PC-9 (cell line): ENCODE measurements around the gene TXLNA. TPM values are rescaled to one million over a fixed set of nuclear protein-coding genes. Genes with fewer than 3 reads are reported as not detected.

Experiments used
- BruUV-seq: library from RNA; stranded (reverse); fragments of 400-500 nt; replicated peaks from 2 replicates; lab custom pipeline; 2021; lab: Mats Ljungman, UMichigan
- CTCF ChIA-PET: fragments of 300-600 bp; sonication (Branson Sonifier 250); formaldehyde crosslinking; loops from one replicate; lab custom pipeline; 2022; ENCODE audit warnings: antibody characterized with exemption; lab: Charles Lee
- POLR2A ChIA-PET: fragments of 300-600 bp; sonication (Branson Sonifier 250); formaldehyde crosslinking; loops from one replicate; lab custom pipeline; 2022; ENCODE audit warnings: antibody characterized with exemption; ENCODE audit not compliant: unreplicated experiment; lab: Charles Lee
- DNase-seq, 2 experiments: peaks; one replicate each; pipeline versions ENCODE4 v3.0.0 to v3.0.0-alpha.2; 2015 to 2022; ENCODE audit warnings: mixed read lengths in 1 of 2
- H2AFZ ChIP-seq: fragments of 200-600 bp; sonication (generic); 2 replicates; pipeline ENCODE4 v1.8.1; 2017; ENCODE audit warnings: antibody characterized with exemption
- H3F3A ChIP-seq: fragments of 200-600 bp; sonication (generic); 2 replicates; pipeline ENCODE4 v1.8.1; 2017; ENCODE audit warnings: antibody characterized with exemption, mild to moderate bottlenecking, low read depth; ENCODE audit not compliant: insufficient read depth
- H3K27ac ChIP-seq: fragments of 200-600 bp; sonication (generic); 2 replicates; pipeline ENCODE4 v1.6.1; 2016; ENCODE audit warnings: mixed run types
- H3K27me3 ChIP-seq: fragments of 200-600 bp; sonication (generic); 2 replicates; pipeline ENCODE4 v1.6.1; 2016; ENCODE audit warnings: low read depth, mixed run types; ENCODE audit not compliant: insufficient read depth
- H3K36me3 ChIP-seq: fragments of 200-600 bp; sonication (generic); 2 replicates; pipeline ENCODE4 v1.6.1; 2016; ENCODE audit warnings: low read depth, mixed run types
- H3K4me1 ChIP-seq: fragments of 200-600 bp; sonication (generic); replicated peaks from 2 replicates; pipeline ENCODE4 v1.6.1; 2016; ENCODE audit warnings: mixed run types; ENCODE audit not compliant: insufficient read depth
- H3K4me2 ChIP-seq: fragments of 200-600 bp; sonication (generic); 2 replicates; pipeline ENCODE4 v1.6.1; 2017; ENCODE audit warnings: mixed run types
- H3K4me3 ChIP-seq: fragments of 200-600 bp; sonication (generic); 2 replicates; pipeline ENCODE4 v1.6.1; 2016; ENCODE audit warnings: mixed run types
- H3K79me2 ChIP-seq: fragments of 200-600 bp; sonication (generic); 2 replicates; pipeline ENCODE4 v1.6.1; 2017; ENCODE audit warnings: low read depth, mixed run types
- H3K9me2 ChIP-seq: fragments of 200-600 bp; sonication (generic); 2 replicates; pipeline ENCODE4 v1.8.1; 2017; ENCODE audit warnings: mild to moderate bottlenecking; ENCODE audit not compliant: insufficient read depth
- H3K9me3 ChIP-seq: fragments of 200-600 bp; sonication (generic); 2 replicates; pipeline ENCODE4 v1.8.1; 2016; ENCODE audit warnings: low read depth; ENCODE audit not compliant: insufficient read depth
- H4K20me1 ChIP-seq: fragments of 200-600 bp; sonication (generic); 2 replicates; pipeline ENCODE4 v1.8.1; 2017; ENCODE audit not compliant: insufficient read depth
- CTCF ChIP-seq: fragments of 200-600 bp; sonication (generic); conservative IDR thresholded peaks from 2 replicates; pipeline ENCODE4 v1.6.1; 2017; ENCODE audit warnings: mixed run types, antibody characterized with exemption, mild to moderate bottlenecking, moderate library complexity
- EZH2 ChIP-seq: fragments of 200-600 bp; sonication (generic); IDR thresholded peaks from 2 replicates; pipeline ENCODE4 v1.8.0; 2017; ENCODE audit warnings: antibody characterized with exemption, low read depth
- intact Hi-C: fragments of 100-400 bp; cut with micrococcal nuclease; formaldehyde crosslinking; loops from one replicate; pipeline ENCODE4 v1.10.0; 2022; ENCODE audit not compliant: unreplicated experiment
- total RNA-seq: library from RNA; stranded (reverse); gene quantifications from 2 replicates; pipeline ENCODE4 v1.2.3, GENCODE V29; 2021

The TXLNA gene
- total RNA-seq, 1 experiment from 2014 or later: 45.8 TPM

- Histone ChIP-seq H3K9me2 (no peaks in the 10 kb centered on the region), H3F3A (peaks cover 48% of the 10 kb centered on the region), H3K4me1 (peaks cover 22% of the 10 kb centered on the region), H3K36me3 (no peaks in the 10 kb centered on the region), H3K79me2 (no peaks in the 10 kb centered on the region), H3K9me3 (no peaks in the 10 kb centered on the region), H2AFZ (no peak overlapping the region), H3K27me3 (no peaks in the 10 kb centered on the region), H4K20me1 (no peaks in the 10 kb centered on the region), H3K4me2 (no peak overlapping the region), H3K27ac (no peak overlapping the region), H3K4me3 (no peak overlapping the region)
- BruUV-seq: no TSS peak
- CTCF ChIA-PET: no interaction called here
- TF ChIP-seq CTCF (no peak), EZH2 (no peak)
- intact Hi-C loops: no loop called here
- POLR2A ChIA-PET: no interaction called here
- DNase-seq: no peak
Observed at GRCh38 chr1:32239337-32239736, 59.9 kb downstream of the TXLNA start.

GRCh38 chr1:32239790-32240139 lies 60.3 kb downstream of the TXLNA start:
- H3F3A ChIP-seq: peaks cover 47% of the 10 kb centered on the region
- no peaks in the 10 kb centered on the region for H3K36me3 ChIP-seq
- no peaks in the 10 kb centered on the region for H3K27me3 ChIP-seq
- ChIA-PET POLR2A (no interaction called here), CTCF (no interaction called here)
- H3K9me2 ChIP-seq: no peaks in the 10 kb centered on the region
- H3K4me1 ChIP-seq: peaks cover 22% of the 10 kb centered on the region
- H4K20me1 ChIP-seq: no peaks in the 10 kb centered on the region
- intact Hi-C loops: no loop called here
- H3K79me2 ChIP-seq: no peaks in the 10 kb centered on the region
- H3K4me3 ChIP-seq: no peak overlapping the region; the same call in 1 of the 2 replicates
- H2AFZ ChIP-seq: no peak overlapping the region
- no peak for TF ChIP-seq CTCF
- TF ChIP-seq EZH2: no peak
- H3K27ac ChIP-seq: no peak overlapping the region
- no TSS peak for BruUV-seq
- H3K4me2 ChIP-seq: peak overlapping the region; percentile 86
- no peak for DNase-seq
- H3K9me3 ChIP-seq: no peaks in the 10 kb centered on the region

- BruUV-seq: no TSS peak
Observed at GRCh38 chr1:32240140-32240951, 60.9 kb downstream of the TXLNA start.

More at GRCh38 chr1:32240140-32240951, 60.9 kb downstream of the TXLNA start:
- Histone ChIP-seq H3K27me3 (no peaks in the 10 kb centered on the region), H3K4me1 (peaks cover 21% of the 10 kb centered on the region), H2AFZ (peak overlapping the region; percentile 80), H3F3A (peaks cover 41% of the 10 kb centered on the region), H3K79me2 (no peaks in the 10 kb centered on the region), H3K36me3 (no peaks in the 10 kb centered on the region), H3K4me3 (peak overlapping the region; percentile 63), H4K20me1 (no peaks in the 10 kb centered on the region), H3K4me2 (peak overlapping the region; percentile 86), H3K27ac (no peak overlapping the region), H3K9me3 (no peaks in the 10 kb centered on the region), H3K9me2 (no peaks in the 10 kb centered on the region)
- POLR2A ChIA-PET: interaction anchor here (0.5 kb wide), 1 partner anchor 91 kb away, joined by 3 read pairs; no protein-coding TSS in a partner anchor
- CTCF ChIA-PET: no interaction called here
- intact Hi-C loops: no loop called here
- DNase-seq: peak; percentile 55 to 75
- TF ChIP-seq CTCF (no peak), EZH2 (no peak)
